Measurements from ENCODE around the gene PXDC1. TPM values are rescaled to one million over a fixed set of nuclear protein-coding genes. Genes with fewer than 3 reads are reported as not detected.

Gene PXDC1
- total RNA-seq, 1 experiment from 2014 or later = 42.9 TPM

DNA sequence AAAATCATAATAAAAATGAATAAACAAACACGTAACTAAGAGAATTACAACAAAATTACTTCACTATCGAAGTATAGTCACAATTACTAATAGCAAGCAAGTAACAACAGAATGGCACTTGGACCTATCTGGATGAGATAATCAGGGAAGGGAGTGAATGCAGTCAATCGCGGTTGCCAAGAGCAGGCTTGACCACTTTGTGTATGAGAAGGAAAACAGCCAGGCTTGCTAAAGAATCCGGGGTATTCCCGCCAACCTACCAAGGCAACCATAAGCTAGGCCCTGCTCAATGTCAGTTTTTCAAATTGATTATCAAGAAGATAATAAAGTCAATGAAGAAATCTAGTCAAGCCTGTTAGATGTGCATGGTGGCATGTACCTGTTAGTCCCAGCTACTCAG, 39.7 kb downstream of the PXDC1 start:
- no peaks in the 10 kb centered on the region for H3K27me3 ChIP-seq (replicated peaks; ENCODE audit: control insufficient read depth, insufficient read depth, low read length)
- CTCF ChIA-PET = interaction anchor here (0.6 kb wide), 1 partner anchor 134 kb away, joined by 5 read pairs; no protein-coding TSS in a partner anchor
- TF ChIP-seq, protein P1, sequence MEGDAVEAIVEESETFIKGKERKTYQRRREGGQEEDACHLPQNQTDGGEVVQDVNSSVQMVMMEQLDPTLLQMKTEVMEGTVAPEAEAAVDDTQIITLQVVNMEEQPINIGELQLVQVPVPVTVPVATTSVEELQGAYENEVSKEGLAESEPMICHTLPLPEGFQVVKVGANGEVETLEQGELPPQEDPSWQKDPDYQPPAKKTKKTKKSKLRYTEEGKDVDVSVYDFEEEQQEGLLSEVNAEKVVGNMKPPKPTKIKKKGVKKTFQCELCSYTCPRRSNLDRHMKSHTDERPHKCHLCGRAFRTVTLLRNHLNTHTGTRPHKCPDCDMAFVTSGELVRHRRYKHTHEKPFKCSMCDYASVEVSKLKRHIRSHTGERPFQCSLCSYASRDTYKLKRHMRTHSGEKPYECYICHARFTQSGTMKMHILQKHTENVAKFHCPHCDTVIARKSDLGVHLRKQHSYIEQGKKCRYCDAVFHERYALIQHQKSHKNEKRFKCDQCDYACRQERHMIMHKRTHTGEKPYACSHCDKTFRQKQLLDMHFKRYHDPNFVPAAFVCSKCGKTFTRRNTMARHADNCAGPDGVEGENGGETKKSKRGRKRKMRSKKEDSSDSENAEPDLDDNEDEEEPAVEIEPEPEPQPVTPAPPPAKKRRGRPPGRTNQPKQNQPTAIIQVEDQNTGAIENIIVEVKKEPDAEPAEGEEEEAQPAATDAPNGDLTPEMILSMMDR (IDR thresholded peaks at IDR 0.05; ENCODE audit: insufficient read depth in 1 of 2, low read depth in 1 of 2, low read length in 1 of 2, severe bottlenecking in 1 of 2, unreplicated experiment in 1 of 2) = no peak
- peaks cover 11% of the 10 kb centered on the region for H3K36me3 Mint-ChIP-seq (ENCODE audit: insufficient read depth, unreplicated experiment)
- peaks cover 15% of the 10 kb centered on the region for H3K9me3 Mint-ChIP-seq (ENCODE audit: unreplicated experiment)
- H3K4me3 Mint-ChIP-seq (ENCODE audit: unreplicated experiment) = no peak overlapping the region
- no peak overlapping the region for H3K27ac Mint-ChIP-seq (ENCODE audit: unreplicated experiment)
- intact Hi-C loops (cut with micrococcal nuclease; ENCODE audit: unreplicated experiment) = no loop called here
- BruUV-seq (replicated peaks) = no TSS peak
- H3K27me3 Mint-ChIP-seq (ENCODE audit: insufficient read depth, unreplicated experiment) = no peaks in the 10 kb centered on the region
- H3K4me1 Mint-ChIP-seq (ENCODE audit: low read depth, unreplicated experiment) = peaks cover 6% of the 10 kb centered on the region
- H3K36me3 ChIP-seq (ENCODE audit: control insufficient read depth, insufficient read depth, low read length) = no peaks in the 10 kb centered on the region
- H3K4me1 ChIP-seq = peaks cover 4% of the 10 kb centered on the region; the same call in 1 of the 2 replicates
- no peak overlapping the region for H3K4me3 ChIP-seq (ENCODE audit: low read depth, low read length)
- H3K9me3 ChIP-seq = no peaks in the 10 kb centered on the region
- POLR2A ChIA-PET = no interaction called here
- no peak for DNase-seq

DNA sequence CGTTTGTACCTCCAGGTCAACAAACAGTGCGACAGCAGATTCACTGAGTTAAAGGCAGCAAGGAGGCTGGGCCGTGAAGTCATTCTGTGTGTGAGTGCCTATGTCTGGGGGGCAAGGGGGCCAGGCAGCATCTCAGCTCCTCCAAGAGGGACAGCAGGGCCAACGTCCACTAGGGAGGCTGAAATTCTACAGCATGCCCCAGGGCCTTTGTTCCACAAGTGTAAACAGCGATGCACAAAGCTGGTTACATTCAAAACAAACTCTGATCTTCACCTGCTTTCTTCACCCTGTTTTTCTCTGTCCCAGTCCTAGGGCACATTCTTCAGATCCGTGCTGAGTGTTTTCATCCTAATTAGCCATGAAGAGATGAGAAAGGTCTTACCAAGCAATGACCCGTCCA, 41.1 kb downstream of the PXDC1 start:
- CTCF ChIA-PET = no interaction called here
- peaks cover 6% of the 10 kb centered on the region for H3K4me1 Mint-ChIP-seq (ENCODE audit: low read depth, unreplicated experiment)
- H3K27ac Mint-ChIP-seq (ENCODE audit: unreplicated experiment) = no peak overlapping the region

DNA sequence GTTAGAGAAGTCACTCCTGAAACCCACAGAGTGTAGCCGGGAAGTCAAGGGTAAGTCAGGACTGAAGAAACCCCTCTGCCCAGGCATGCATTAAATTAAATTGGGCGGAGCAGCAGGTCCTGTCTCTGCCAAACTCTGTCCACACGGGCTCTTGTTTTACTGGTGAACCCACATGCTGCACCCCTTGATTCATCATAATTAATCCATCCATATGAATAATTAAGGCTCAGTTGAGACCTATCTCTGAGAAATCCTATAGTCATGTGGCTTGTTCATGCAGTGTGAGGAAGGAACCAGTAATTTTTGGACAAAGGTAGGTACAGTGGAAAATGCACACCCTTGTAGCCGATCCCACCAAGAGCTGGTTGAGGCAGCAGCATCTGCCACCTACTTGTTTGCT, 43.0 kb downstream of the PXDC1 start:
- intact Hi-C loops (cut with micrococcal nuclease; ENCODE audit: unreplicated experiment) = no loop called here
- ChIA-PET CTCF (no interaction called here), POLR2A (no interaction called here)
- Mint-ChIP-seq H3K9me3 (ENCODE audit: unreplicated experiment) (peaks cover 14% of the 10 kb centered on the region), H3K27me3 (ENCODE audit: insufficient read depth, unreplicated experiment) (no peaks in the 10 kb centered on the region), H3K4me1 (ENCODE audit: low read depth, unreplicated experiment) (peaks cover 2% of the 10 kb centered on the region), H3K27ac (ENCODE audit: unreplicated experiment) (no peak overlapping the region), H3K36me3 (ENCODE audit: insufficient read depth, unreplicated experiment) (peaks cover 6% of the 10 kb centered on the region), H3K4me3 (ENCODE audit: unreplicated experiment) (no peak overlapping the region)
- no peak overlapping the region for H3K4me3 ChIP-seq (ENCODE audit: low read depth, low read length)
- no peaks in the 10 kb centered on the region for H3K36me3 ChIP-seq (ENCODE audit: control insufficient read depth, insufficient read depth, low read length)
- no peak for DNase-seq
- peaks cover 4% of the 10 kb centered on the region; the same call in 1 of the 2 replicates for H3K4me1 ChIP-seq
- H3K9me3 ChIP-seq = no peaks in the 10 kb centered on the region
- no TSS peak for BruUV-seq (replicated peaks)
- H3K27me3 ChIP-seq (replicated peaks; ENCODE audit: control insufficient read depth, insufficient read depth, low read length) = no peaks in the 10 kb centered on the region
- TF ChIP-seq, protein P1 (IDR thresholded peaks at IDR 0.05; ENCODE audit: insufficient read depth in 1 of 2, low read depth in 1 of 2, low read length in 1 of 2, severe bottlenecking in 1 of 2, unreplicated experiment in 1 of 2) = no peak

More for the DNA sequence above, 41.1 kb downstream of the PXDC1 start:
- Histone ChIP-seq H3K27me3 (replicated peaks; ENCODE audit: control insufficient read depth, insufficient read depth, low read length) (no peaks in the 10 kb centered on the region), H3K9me3 (no peaks in the 10 kb centered on the region), H3K4me3 (ENCODE audit: low read depth, low read length) (no peak overlapping the region), H3K4me1 (peaks cover 4% of the 10 kb centered on the region; the same call in 1 of the 2 replicates), H3K36me3 (ENCODE audit: control insufficient read depth, insufficient read depth, low read length) (no peaks in the 10 kb centered on the region)
- Mint-ChIP-seq H3K4me3 (ENCODE audit: unreplicated experiment) (no peak overlapping the region), H3K27me3 (ENCODE audit: insufficient read depth, unreplicated experiment) (no peaks in the 10 kb centered on the region), H3K9me3 (ENCODE audit: unreplicated experiment) (peaks cover 5% of the 10 kb centered on the region), H3K36me3 (ENCODE audit: insufficient read depth, unreplicated experiment) (peaks cover 6% of the 10 kb centered on the region)
- TF ChIP-seq, protein P1 (IDR thresholded peaks at IDR 0.05; ENCODE audit: insufficient read depth in 1 of 2, low read depth in 1 of 2, low read length in 1 of 2, severe bottlenecking in 1 of 2, unreplicated experiment in 1 of 2) = no peak
- no TSS peak for BruUV-seq (replicated peaks)
- POLR2A ChIA-PET = no interaction called here
- no peak for DNase-seq
- intact Hi-C loops (cut with micrococcal nuclease; ENCODE audit: unreplicated experiment) = no loop called here
